Measurements from ENCODE around the gene MAGI1. TPM values are rescaled to one million over a fixed set of nuclear protein-coding genes. Genes with fewer than 3 reads are reported as not detected.

Gene MAGI1
- total RNA-seq, 2 donors from 2014 or later = 38.6 to 45.1 TPM

DNA sequence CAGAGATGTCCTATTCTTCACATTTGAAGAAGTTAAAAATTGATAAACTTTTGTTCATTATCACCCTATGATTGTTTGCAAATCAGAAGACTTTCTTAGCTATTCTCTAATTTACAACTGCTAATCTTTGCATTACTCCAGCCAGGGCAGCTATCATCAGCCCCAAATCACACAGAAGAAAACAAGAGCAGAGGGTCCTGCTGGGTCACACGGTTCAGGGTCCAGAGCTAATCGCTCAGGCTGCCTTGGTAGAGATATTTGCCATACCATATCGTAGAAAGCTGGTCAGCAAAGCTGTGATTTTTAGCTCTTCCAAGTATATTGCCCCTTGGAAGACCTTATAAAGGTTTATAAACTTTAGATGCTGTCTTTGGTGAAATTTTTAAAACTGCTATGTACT, 181.4 kb downstream of the MAGI1 start:
- no peak overlapping the region for H3K27ac ChIP-seq (ENCODE audit: low read depth, low read length)
- DNase-seq = no peak
- 65 to 77% methylated on average over 3 of the region's 3 CpGs for WGBS, 2 experiments (ENCODE audit: insufficient coverage in 1 of 2, insufficient read length in 1 of 2)
- H3K4me3 ChIP-seq (ENCODE audit: low read length) = peak overlapping the region; percentile 68
- Mint-ChIP-seq H3K4me3 (no peak overlapping the region), H3K4me1 (peaks cover 42% of the 10 kb centered on the region), H3K27me3 (ENCODE audit: insufficient read depth) (no peaks in the 10 kb centered on the region), H3K9me3 (peaks cover 12% of the 10 kb centered on the region), H3K36me3 (ENCODE audit: low read depth) (no peaks in the 10 kb centered on the region), H3K27ac (peak overlapping the region; percentile 61)
- H3K9me3 ChIP-seq (ENCODE audit: control insufficient read depth, low read length) = peaks cover 6% of the 10 kb centered on the region
- H3K4me1 ChIP-seq (ENCODE audit: control insufficient read depth, insufficient read depth, low read length) = peaks cover 20% of the 10 kb centered on the region
- no peaks in the 10 kb centered on the region for H3K27me3 ChIP-seq (ENCODE audit: control insufficient read depth, insufficient read depth, low read length, poor library complexity, severe bottlenecking)
- no peak for TF ChIP-seq CTCF (conservative IDR thresholded peaks at IDR 0.05)
- no peak overlapping the region for H3K9ac ChIP-seq (ENCODE audit: extremely low read depth, low read length, poor library complexity, severe bottlenecking)
- no peaks in the 10 kb centered on the region for H3K36me3 ChIP-seq (ENCODE audit: control insufficient read depth, insufficient read depth, low read length)

DNA sequence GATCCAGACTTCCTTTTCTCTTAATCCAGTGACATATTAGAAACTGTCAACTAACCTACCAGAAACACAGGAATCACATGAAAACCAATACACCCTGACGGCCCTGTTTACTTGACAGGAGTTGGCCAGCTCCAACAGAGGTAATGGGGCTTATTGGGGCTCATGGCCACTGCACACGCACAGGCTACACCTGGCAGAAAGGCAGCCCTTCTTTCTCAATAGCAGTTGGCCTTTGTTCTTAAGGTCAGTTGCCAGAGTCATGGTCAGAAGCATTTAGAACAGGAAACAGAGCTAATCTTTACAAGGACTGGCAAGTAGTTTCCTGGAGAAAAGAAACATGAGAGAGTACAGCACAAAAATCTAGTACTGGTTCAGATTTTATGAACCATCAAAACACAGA, 181.8 kb downstream of the MAGI1 start:
- 80 to 85% methylated on average over 1 to 2 of the region's 2 CpGs for WGBS, 2 experiments (ENCODE audit: insufficient coverage in 1 of 2, insufficient read length in 1 of 2)
- Histone ChIP-seq H3K36me3 (ENCODE audit: control insufficient read depth, insufficient read depth, low read length) (no peaks in the 10 kb centered on the region), H3K4me3 (ENCODE audit: low read length) (peak overlapping the region; percentile 68), H3K4me1 (ENCODE audit: control insufficient read depth, insufficient read depth, low read length) (peaks cover 20% of the 10 kb centered on the region), H3K9me3 (ENCODE audit: control insufficient read depth, low read length) (peaks cover 6% of the 10 kb centered on the region), H3K9ac (ENCODE audit: extremely low read depth, low read length, poor library complexity, severe bottlenecking) (no peak overlapping the region), H3K27me3 (ENCODE audit: control insufficient read depth, insufficient read depth, low read length, poor library complexity, severe bottlenecking) (no peaks in the 10 kb centered on the region), H3K27ac (ENCODE audit: low read depth, low read length) (no peak overlapping the region)
- peak overlapping the region; percentile 61 for H3K27ac Mint-ChIP-seq
- no peaks in the 10 kb centered on the region for H3K36me3 Mint-ChIP-seq (ENCODE audit: low read depth)
- TF ChIP-seq CTCF (conservative IDR thresholded peaks at IDR 0.05) = no peak
- no peaks in the 10 kb centered on the region for H3K27me3 Mint-ChIP-seq (ENCODE audit: insufficient read depth)
- DNase-seq = no peak
- no peak overlapping the region for H3K4me3 Mint-ChIP-seq
- peaks cover 12% of the 10 kb centered on the region for H3K9me3 Mint-ChIP-seq
- peaks cover 46% of the 10 kb centered on the region for H3K4me1 Mint-ChIP-seq

DNA sequence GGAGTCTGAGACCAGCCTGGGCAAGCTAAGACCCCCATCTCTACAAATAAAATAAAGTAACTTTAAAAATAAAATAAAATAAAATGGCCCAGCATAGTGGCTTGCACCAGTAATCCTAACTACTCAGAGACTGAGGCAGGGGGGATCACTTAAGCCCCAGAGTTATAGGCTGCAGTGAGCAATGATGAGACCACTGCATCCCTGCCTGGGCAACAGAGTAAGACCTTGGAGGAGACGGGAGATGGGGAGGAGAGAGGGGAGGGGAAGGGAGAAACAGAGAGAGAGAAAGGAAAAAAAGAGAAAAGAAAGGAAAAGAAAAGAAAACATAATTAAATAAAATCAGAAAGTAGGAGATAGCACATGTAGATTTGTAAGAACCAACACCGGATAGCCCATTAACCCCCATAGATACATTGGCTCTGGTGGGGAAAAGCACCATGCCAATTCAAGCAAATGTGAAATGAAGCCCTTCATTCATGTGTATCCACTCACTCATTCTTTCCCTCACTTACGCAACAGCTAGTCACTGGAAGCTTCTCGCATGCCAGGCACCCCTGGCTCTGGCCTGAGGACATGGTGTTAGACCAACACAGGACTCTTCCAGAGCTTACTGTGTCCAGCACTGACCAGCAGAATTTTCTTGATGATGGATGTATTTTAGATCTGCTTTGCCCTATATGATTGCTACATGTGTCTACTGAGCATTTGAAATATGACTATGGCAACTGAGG, 183.2 kb downstream of the MAGI1 start:
- H3K4me1 ChIP-seq (ENCODE audit: control insufficient read depth, insufficient read depth, low read length) = peaks cover 20% of the 10 kb centered on the region
- no peak for TF ChIP-seq CTCF (conservative IDR thresholded peaks at IDR 0.05)
- H3K4me3 ChIP-seq (ENCODE audit: low read length) = no peak overlapping the region
- Mint-ChIP-seq H3K27me3 (ENCODE audit: insufficient read depth) (no peaks in the 10 kb centered on the region), H3K9me3 (peaks cover 12% of the 10 kb centered on the region), H3K4me1 (peaks cover 53% of the 10 kb centered on the region), H3K27ac (peak overlapping the region; percentile 57), H3K36me3 (ENCODE audit: low read depth) (no peaks in the 10 kb centered on the region), H3K4me3 (peak overlapping the region; percentile 9)
- WGBS, 2 experiments (ENCODE audit: insufficient coverage in 1 of 2, insufficient read length in 1 of 2) = 95 to 100% methylated on average over 2 to 3 of the region's 4 CpGs
- H3K27ac ChIP-seq (ENCODE audit: low read depth, low read length) = no peak overlapping the region
- no peak overlapping the region for H3K9ac ChIP-seq (ENCODE audit: extremely low read depth, low read length, poor library complexity, severe bottlenecking)
- peaks cover 6% of the 10 kb centered on the region for H3K9me3 ChIP-seq (ENCODE audit: control insufficient read depth, low read length)
- DNase-seq = no peak
- no peaks in the 10 kb centered on the region for H3K27me3 ChIP-seq (ENCODE audit: control insufficient read depth, insufficient read depth, low read length, poor library complexity, severe bottlenecking)
- H3K36me3 ChIP-seq (ENCODE audit: control insufficient read depth, insufficient read depth, low read length) = no peaks in the 10 kb centered on the region
